GM10248 (cell line): ENCODE results near the gene PSMD5.

Source experiments
- CTCF ChIA-PET: fragments of 300-600 bp; sonication (Branson Sonifier 250); formaldehyde crosslinking; extraction: SDS; loops from one replicate; lab custom pipeline; 2021; ENCODE audit warnings: antibody characterized with exemption; lab: Yijun Ruan, JAX
- POLR2A ChIA-PET: fragments of 350-650 bp; sonication (Branson Sonifier 250); formaldehyde crosslinking; extraction: SDS; loops from one replicate; lab custom pipeline; 2020; ENCODE audit warnings: antibody characterized with exemption; lab: Yijun Ruan, JAX
- DNase-seq: peaks from one replicate; pipeline ENCODE4 v3.0.0; 2012; ENCODE audit errors: extremely low spot score
- CTCF ChIP-seq: IDR thresholded peaks from 2 replicates; pipeline ENCODE4 v1.5.1; 2012; ENCODE audit warnings: mild to moderate bottlenecking, low read depth; ENCODE audit errors: extremely low read depth, missing control alignments, control extremely low read depth

PSMD5 gene

GRCh38 chr9:120787933-120788332, 54.8 kb downstream of the PSMD5 start:
- ChIA-PET CTCF (interaction anchor here (1.6 to 2.7 kb wide), 2 partner anchors 15 to 32 kb away, joined by 4 to 8 read pairs; no protein-coding TSS in a partner anchor), POLR2A (no interaction called here)
- TF ChIP-seq CTCF: no peak

GRCh38 chr9:120783602-120784047, 59.1 kb downstream of the PSMD5 start:
- DNase-seq: no peak
- POLR2A ChIA-PET: no interaction called here
- CTCF ChIA-PET: no interaction called here
- no peak for TF ChIP-seq CTCF

More at GRCh38 chr9:120787933-120788332, 54.8 kb downstream of the PSMD5 start:
- DNase-seq: no peak

- ChIA-PET POLR2A (no interaction called here), CTCF (interaction anchor here (1.8 kb wide), 1 partner anchor 25 kb away, joined by 6 read pairs; no protein-coding TSS in a partner anchor)
- TF ChIP-seq CTCF: no peak
- DNase-seq: no peak
Observed at GRCh38 chr9:120781236-120781635, 61.5 kb downstream of the PSMD5 start.

- DNase-seq: no peak
- TF ChIP-seq CTCF: no peak
- CTCF ChIA-PET: interaction anchor here (0.7 to 1.5 kb wide), 4 partner anchors 10 to 24 kb away, joined by 3 to 4 read pairs (median 4); partner anchors contain the start of gene FBXW2
- POLR2A ChIA-PET: interaction anchor here (0.8 kb wide), 1 partner anchor 13 kb away, joined by 3 read pairs; the partner anchor contains the start of gene FBXW2
Observed at GRCh38 chr9:120780367-120780766, 62.4 kb downstream of the PSMD5 start.

GRCh38 chr9:120779227-120779626, 63.5 kb downstream of the PSMD5 start:
- TF ChIP-seq CTCF: no peak
- ChIA-PET POLR2A (interaction anchor here (0.5 kb wide), 1 partner anchor 32 kb away, joined by 4 read pairs; no protein-coding TSS in a partner anchor), CTCF (interaction anchor here (1.2 to 1.6 kb wide), 3 partner anchors 11 to 541 kb away, joined by 3 to 4 read pairs (median 4); no protein-coding TSS in a partner anchor)
- no peak for DNase-seq

GRCh38 chr9:120778758-120779157, 64.0 kb downstream of the PSMD5 start:
- no peak for TF ChIP-seq CTCF
- DNase-seq: no peak
- CTCF ChIA-PET: interaction anchor here (1.6 kb wide), 1 partner anchor 541 kb away, joined by 3 read pairs; no protein-coding TSS in a partner anchor
- POLR2A ChIA-PET: no interaction called here
